ENCODE data around the gene TMEM109. TPM values are rescaled to one million over a fixed set of nuclear protein-coding genes. Genes with fewer than 3 reads are reported as not detected.

Gene TMEM109
- total and polyA plus RNA-seq, 2 of the 13 experiments (the other 11 are each of a cell fraction or from before 2014, with no cell fraction given), result 7.7 to 18.0 TPM

- TF ChIP-seq TOPORS (CRISPR knock-in tag; IDR thresholded peaks at IDR 0.05) (no peak; the same call in 1 of the 2 replicates), ZBTB7A (CRISPR knock-in tag; IDR thresholded peaks at IDR 0.05) (peak; percentile 98), GMEB1 (CRISPR knock-in tag; IDR thresholded peaks at IDR 0.05; ENCODE audit: borderline replicate concordance) (no peak; the same call in 1 of the 2 replicates), ZNF274 (CRISPR knock-in tag; IDR thresholded peaks at IDR 0.05) (0 out of 2 replicates have a peak, but pooled peaks have one; percentile 39), PPARG (CRISPR knock-in tag; conservative IDR thresholded peaks at IDR 0.05) (peak; percentile 89), MYPOP (CRISPR knock-in tag; IDR thresholded peaks at IDR 0.05) (peak; percentile 87), ZNF704 (CRISPR knock-in tag; IDR thresholded peaks at IDR 0.05; ENCODE audit: borderline replicate concordance) (no peak; the same call in 1 of the 2 replicates), ZNF407 (CRISPR knock-in tag; IDR thresholded peaks at IDR 0.05; ENCODE audit: not compliant biosample characterization) (no peak), ZBTB7B (CRISPR knock-in tag; IDR thresholded peaks at IDR 0.05) (peak; percentile 100), CERS6 (CRISPR knock-in tag; IDR thresholded peaks at IDR 0.05) (no peak), POLR2AphosphoS5 (IDR thresholded peaks at IDR 0.05; ENCODE audit: low read depth, low read length) (no peak), MXD3 (CRISPR knock-in tag; IDR thresholded peaks at IDR 0.05) (peak; percentile 36; the same call in 1 of the 2 replicates), ZNF615 (CRISPR knock-in tag; IDR thresholded peaks at IDR 0.05; ENCODE audit: borderline replicate concordance) (no peak)
Observed at GRCh38 chr11:60880643-60881282, 33.2 kb upstream of the TMEM109 start (continued).
